HepG2 (cell line): ENCODE results near the gene INTS1. TPM values are rescaled to one million over a fixed set of nuclear protein-coding genes. Genes with fewer than 3 reads are reported as not detected.
A peak's percentile ranks its signal among the peaks of the same experiment; 100 is the strongest.

ENCODE experiments used
- AHDC1 ChIP-seq: sonication (generic); formaldehyde crosslinking; IDR thresholded peaks from 2 replicates; pipeline ENCODE4 v1.5.1; 2020; ENCODE audit warnings: mild to moderate bottlenecking, missing genetic modification reagents, borderline replicate concordance
- FLYWCH1 ChIP-seq: sonication (generic); formaldehyde crosslinking; IDR thresholded peaks from 2 replicates; pipeline ENCODE4 v1.8.1; 2023; ENCODE audit warnings: mild to moderate bottlenecking, missing genetic modification reagents
- FOXK1 ChIP-seq: sonication (generic); formaldehyde crosslinking; IDR thresholded peaks from 2 replicates; pipeline ENCODE4 v1.4.0; 2020; ENCODE audit warnings: low read depth, missing genetic modification reagents, borderline replicate concordance
- HOXA7 ChIP-seq: sonication (generic); formaldehyde crosslinking; IDR thresholded peaks from 2 replicates; pipeline ENCODE4 v1.8.1; 2022; ENCODE audit warnings: mild to moderate bottlenecking, missing genetic modification reagents, moderate library complexity
- HOXD1 ChIP-seq: sonication (generic); formaldehyde crosslinking; IDR thresholded peaks from 2 replicates; pipeline ENCODE4 v1.5.0; 2020; ENCODE audit warnings: missing genetic modification reagents
- JUNB ChIP-seq: sonication (generic); formaldehyde crosslinking; IDR thresholded peaks from 2 replicates; pipeline ENCODE4 v1.8.0; 2022; ENCODE audit warnings: missing genetic modification reagents, mild to moderate bottlenecking, borderline replicate concordance
- MIXL1 ChIP-seq: IDR thresholded peaks from 2 replicates; pipeline ENCODE4 v1.6.1; 2016
- NRL ChIP-seq: sonication (generic); formaldehyde crosslinking; IDR thresholded peaks from 2 replicates; pipeline ENCODE4 v1.5.0; 2020; ENCODE audit warnings: missing genetic modification reagents, mild to moderate bottlenecking, moderate library complexity, borderline replicate concordance
- PCBP1 ChIP-seq: fragments of 200-400 bp; formaldehyde crosslinking; IDR thresholded peaks from 2 replicates; pipeline ENCODE4 v1.6.1; 2017; ENCODE audit warnings: mild to moderate bottlenecking, low read depth, low read length, borderline replicate concordance
- PITX1 ChIP-seq: sonication (generic); formaldehyde crosslinking; IDR thresholded peaks from 2 replicates; pipeline ENCODE4 v1.5.1; 2020; ENCODE audit warnings: mild to moderate bottlenecking, missing genetic modification reagents
- RELA ChIP-seq: sonication (generic); formaldehyde crosslinking; IDR thresholded peaks from 2 replicates; pipeline ENCODE4 v1.4.0; 2020; ENCODE audit warnings: missing genetic modification reagents
- STAG1 ChIP-seq: sonication (generic); formaldehyde crosslinking; IDR thresholded peaks from 2 replicates; pipeline ENCODE4 v1.4.0; 2020; ENCODE audit warnings: missing genetic modification reagents
- ZBTB38 ChIP-seq: sonication (generic); formaldehyde crosslinking; IDR thresholded peaks from 2 replicates; pipeline ENCODE4 v1.5.1; 2020; ENCODE audit warnings: mild to moderate bottlenecking, missing genetic modification reagents
- ZFX ChIP-seq: sonication (generic); formaldehyde crosslinking; IDR thresholded peaks from 2 replicates; pipeline ENCODE4 v1.4.0; 2020; ENCODE audit warnings: mild to moderate bottlenecking, low read depth, missing genetic modification reagents, moderate library complexity
- ZNF205 ChIP-seq: IDR thresholded peaks from 2 replicates; pipeline ENCODE4 v1.6.1; 2018; ENCODE audit warnings: missing biosample characterization, missing genetic modification reagents
- ZNF430 ChIP-seq: sonication (generic); formaldehyde crosslinking; IDR thresholded peaks from 2 replicates; pipeline ENCODE4 v1.9.0; 2021; ENCODE audit warnings: mild to moderate bottlenecking, missing genetic modification reagents
- ZNF496 ChIP-seq: sonication (generic); formaldehyde crosslinking; IDR thresholded peaks from 2 replicates; pipeline ENCODE4 v1.8.1; 2023; ENCODE audit warnings: mild to moderate bottlenecking, moderate library complexity, missing genetic modification reagents; ENCODE audit not compliant: insufficient replicate concordance
- ZNF713 ChIP-seq: sonication (generic); formaldehyde crosslinking; IDR thresholded peaks from 2 replicates; pipeline ENCODE4 v1.4.0; 2020; ENCODE audit warnings: mild to moderate bottlenecking, missing genetic modification reagents
- ZNF768 ChIP-seq: sonication (generic); formaldehyde crosslinking; IDR thresholded peaks from 2 replicates; pipeline ENCODE4 v1.4.0; 2020; ENCODE audit warnings: missing genetic modification reagents
- ZNF790 ChIP-seq: sonication (generic); formaldehyde crosslinking; IDR thresholded peaks from 2 replicates; pipeline ENCODE4 v1.8.0; 2022; ENCODE audit warnings: missing genetic modification reagents, mild to moderate bottlenecking, borderline replicate concordance
- polyA plus RNA-seq, 8 experiments: library from polyadenylated mRNA; depleted of rRNA in 3 of 8; stranded (reverse) in 7 of 8; unstranded in 1 of 8; fragments of >200 nt; fragmentation: Illumina TruSeq in 4 of 8; extraction: Trizol in 4 of 8; gene quantifications; 2 replicates each; pipeline versions ENCODE4 v1.2.1 to v1.2.3, GENCODE V29; 2011 to 2016; ENCODE audit warnings: low read depth in 4 of 8, missing spikeins in 1 of 8, mixed read lengths in 1 of 8; ENCODE audit not compliant: insufficient read depth in 1 of 8
- total RNA-seq, 5 experiments: library from RNA; depleted of rRNA; stranded (reverse); fragments of >200 nt; fragmentation: Illumina TruSeq; extraction: Trizol; gene quantifications; 2 replicates each; pipeline ENCODE4 v1.2.3, GENCODE V29; 2016; ENCODE audit warnings: low read depth in 1 of 5
- TF ChIP-seq, protein P1 (sequence below): IDR thresholded peaks from 2 replicates; pipeline ENCODE4 v1.6.1; 2016; ENCODE audit warnings: mild to moderate bottlenecking

INTS1 gene
- total and polyA plus RNA-seq, 2 of the 13 experiments (the other 11 are each of a cell fraction or from before 2014, with no cell fraction given), result 13.7 to 29.0 TPM

DNA sequence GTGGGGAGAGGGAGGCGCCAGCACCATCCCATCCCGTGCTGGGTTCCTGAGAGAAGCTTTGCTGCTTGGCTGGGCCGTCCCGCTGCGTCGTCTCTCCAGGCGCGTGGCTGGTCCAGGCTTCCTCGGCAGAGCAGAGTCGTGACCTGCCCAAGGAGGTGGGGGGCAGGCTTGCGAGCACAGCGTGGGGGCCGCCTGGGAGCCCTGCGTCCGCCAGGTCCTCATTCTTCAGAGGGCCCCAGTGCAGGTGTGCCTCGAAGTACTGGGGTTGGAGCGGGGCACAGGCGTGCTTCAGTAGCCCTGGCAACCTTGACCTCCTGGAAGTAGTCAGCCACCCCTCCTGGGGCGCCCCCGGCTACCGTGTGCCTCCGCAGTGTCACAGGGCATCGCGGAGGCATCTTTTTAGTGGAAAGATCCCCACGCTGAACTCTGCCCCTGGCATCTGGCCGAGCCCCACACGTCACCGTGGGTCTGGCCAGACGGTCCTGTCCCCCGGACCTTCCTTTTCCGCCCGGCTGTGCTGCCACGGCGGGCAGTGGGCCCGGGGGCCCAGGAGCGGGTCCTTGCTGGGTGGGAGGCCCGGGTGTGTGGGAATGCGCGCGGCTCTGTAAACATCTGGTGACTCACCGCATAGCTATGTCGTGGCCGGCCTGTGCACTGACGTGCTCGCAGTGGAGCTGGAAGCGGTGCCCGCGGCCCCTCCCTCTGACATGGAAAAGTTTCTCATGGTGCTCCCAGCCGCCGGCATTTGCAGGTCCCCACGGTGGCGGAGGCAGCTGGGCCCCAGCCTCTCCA lies 32.8 kb upstream of the INTS1 start (continued):
- TF ChIP-seq JUNB (CRISPR knock-in tag) (peak; percentile 100), PCBP1 (peak; percentile 23; the same call in 1 of the 2 replicates), MIXL1 (CRISPR knock-in tag) (peak; percentile 66), ZNF205 (CRISPR knock-in tag) (peak; percentile 58; the same call in 1 of the 2 replicates), RELA (CRISPR knock-in tag) (no peak), ZNF430 (CRISPR knock-in tag) (peak; percentile 91; the same call in 1 of the 2 replicates), AHDC1 (CRISPR knock-in tag) (no peak; the same call in 1 of the 2 replicates), FOXK1 (CRISPR knock-in tag) (peak; percentile 83), ZBTB38 (peak; percentile 32), ZFX (CRISPR knock-in tag) (peak; percentile 76), NRL (CRISPR knock-in tag) (no peak; the same call in 1 of the 2 replicates), ZNF768 (CRISPR knock-in tag) (peak; percentile 33), PITX1 (CRISPR knock-in tag) (0 out of 2 replicates have a peak, but pooled peaks have one; percentile 30), STAG1 (CRISPR knock-in tag) (0 out of 2 replicates have a peak, but pooled peaks have one; percentile 18), FLYWCH1 (CRISPR knock-in tag) (no peak), ZNF713 (peak; percentile 90; the same call in 1 of the 2 replicates), HOXD1 (CRISPR knock-in tag) (peak; percentile 67; the same call in 1 of the 2 replicates), HOXA7 (CRISPR knock-in tag) (no peak), ZNF496 (no peak), ZNF790 (CRISPR knock-in tag) (no peak)
- TF ChIP-seq, protein P1, sequence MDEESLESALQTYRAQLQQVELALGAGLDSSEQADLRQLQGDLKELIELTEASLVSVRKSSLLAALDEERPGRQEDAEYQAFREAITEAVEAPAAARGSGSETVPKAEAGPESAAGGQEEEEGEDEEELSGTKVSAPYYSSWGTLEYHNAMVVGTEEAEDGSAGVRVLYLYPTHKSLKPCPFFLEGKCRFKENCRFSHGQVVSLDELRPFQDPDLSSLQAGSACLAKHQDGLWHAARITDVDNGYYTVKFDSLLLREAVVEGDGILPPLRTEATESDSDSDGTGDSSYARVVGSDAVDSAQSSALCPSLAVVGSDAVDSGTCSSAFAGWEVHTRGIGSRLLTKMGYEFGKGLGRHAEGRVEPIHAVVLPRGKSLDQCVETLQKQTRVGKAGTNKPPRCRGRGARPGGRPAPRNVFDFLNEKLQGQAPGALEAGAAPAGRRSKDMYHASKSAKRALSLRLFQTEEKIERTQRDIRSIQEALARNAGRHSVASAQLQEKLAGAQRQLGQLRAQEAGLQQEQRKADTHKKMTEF (CRISPR knock-in tag), result peak; percentile 95
